ENCODE measurements around the gene FAM114A1.
"Not testable (repeated sequence)": the region's sequence is repeated elsewhere in the genome, so short reads cannot be mapped to it uniquely, and the experiment has no call there.

The FAM114A1 gene

DNA sequence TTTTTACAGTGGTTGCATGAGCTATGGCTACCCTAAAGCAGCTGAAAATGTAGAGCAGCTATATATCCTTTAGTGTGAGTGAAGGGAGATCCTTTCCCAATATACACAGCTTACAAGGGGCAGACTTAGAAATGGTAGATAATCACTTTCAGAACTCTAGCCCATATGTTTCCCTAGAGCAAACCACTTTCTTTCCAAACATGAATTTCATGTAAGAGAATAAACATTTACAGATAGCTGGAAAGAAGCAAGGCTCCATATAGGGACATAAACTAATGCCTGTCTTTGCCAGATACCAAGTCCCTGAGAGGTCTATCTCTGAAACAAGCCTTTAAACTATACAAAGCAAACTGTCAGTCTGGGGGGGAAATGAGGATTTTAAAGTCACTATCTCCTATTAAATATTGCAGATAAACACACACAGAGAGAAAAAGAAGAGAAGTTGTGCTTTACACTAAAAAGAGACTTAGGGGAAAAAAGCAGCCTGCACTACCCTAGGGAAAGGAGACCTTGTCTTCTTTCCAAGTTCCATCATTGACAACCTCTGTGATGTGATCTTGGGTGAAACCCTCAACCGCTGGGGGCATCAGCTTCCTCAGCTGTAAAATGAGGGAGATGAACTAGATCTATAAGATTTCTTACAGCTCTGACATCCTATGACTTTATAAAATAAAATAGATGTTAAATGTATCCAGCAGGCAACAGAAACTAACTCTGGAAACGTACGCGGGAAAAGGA, 91.0 kb downstream of the FAM114A1 start:
- TF ChIP-seq, protein P1, sequence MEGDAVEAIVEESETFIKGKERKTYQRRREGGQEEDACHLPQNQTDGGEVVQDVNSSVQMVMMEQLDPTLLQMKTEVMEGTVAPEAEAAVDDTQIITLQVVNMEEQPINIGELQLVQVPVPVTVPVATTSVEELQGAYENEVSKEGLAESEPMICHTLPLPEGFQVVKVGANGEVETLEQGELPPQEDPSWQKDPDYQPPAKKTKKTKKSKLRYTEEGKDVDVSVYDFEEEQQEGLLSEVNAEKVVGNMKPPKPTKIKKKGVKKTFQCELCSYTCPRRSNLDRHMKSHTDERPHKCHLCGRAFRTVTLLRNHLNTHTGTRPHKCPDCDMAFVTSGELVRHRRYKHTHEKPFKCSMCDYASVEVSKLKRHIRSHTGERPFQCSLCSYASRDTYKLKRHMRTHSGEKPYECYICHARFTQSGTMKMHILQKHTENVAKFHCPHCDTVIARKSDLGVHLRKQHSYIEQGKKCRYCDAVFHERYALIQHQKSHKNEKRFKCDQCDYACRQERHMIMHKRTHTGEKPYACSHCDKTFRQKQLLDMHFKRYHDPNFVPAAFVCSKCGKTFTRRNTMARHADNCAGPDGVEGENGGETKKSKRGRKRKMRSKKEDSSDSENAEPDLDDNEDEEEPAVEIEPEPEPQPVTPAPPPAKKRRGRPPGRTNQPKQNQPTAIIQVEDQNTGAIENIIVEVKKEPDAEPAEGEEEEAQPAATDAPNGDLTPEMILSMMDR (IDR thresholded peaks at IDR 0.05; ENCODE audit: extremely low read depth, insufficient read depth, missing control alignments): no peak
- no peak for DNase-seq (ENCODE audit: low spot score)
- in situ Hi-C loops (cut with MboI; ENCODE audit: low pct_unique_long_range_greater_than_20kb, low sequenced_read_pairs, unreplicated experiment): no loop called here

DNA sequence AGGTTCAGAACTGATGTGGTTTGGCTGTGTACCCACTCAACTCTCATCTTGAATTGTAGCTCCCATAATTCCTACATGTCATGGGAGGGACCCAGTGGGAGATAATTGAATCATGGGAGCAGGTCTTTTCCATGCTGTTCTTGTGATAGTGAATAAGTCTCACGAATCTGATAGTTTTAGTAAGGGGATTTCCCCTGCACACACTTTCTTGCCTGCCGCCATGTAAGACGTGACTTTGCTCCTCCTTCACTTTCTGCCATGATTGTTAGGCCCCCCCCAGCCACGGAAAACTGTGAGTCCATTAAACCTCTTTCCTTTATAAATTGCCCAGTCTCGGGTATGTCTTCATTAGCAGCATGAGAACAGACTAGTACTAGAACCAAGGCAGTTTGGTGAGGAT, 91.6 kb downstream of the FAM114A1 start:
- DNase-seq (ENCODE audit: low spot score); in situ Hi-C loops (cut with MboI; ENCODE audit: low pct_unique_long_range_greater_than_20kb, low sequenced_read_pairs, unreplicated experiment): not testable (repeated sequence)

GRCh38 chr4:38964942-38965775, 97.6 kb downstream of the FAM114A1 start:
- TF ChIP-seq, protein P1 (IDR thresholded peaks at IDR 0.05; ENCODE audit: extremely low read depth, insufficient read depth, missing control alignments): no peak
- in situ Hi-C loops (cut with MboI; ENCODE audit: low pct_unique_long_range_greater_than_20kb, low sequenced_read_pairs, unreplicated experiment): no loop called here
- no peak for DNase-seq (ENCODE audit: low spot score)

- in situ Hi-C loops (cut with MboI; ENCODE audit: low pct_unique_long_range_greater_than_20kb, low sequenced_read_pairs, unreplicated experiment): no loop called here
- TF ChIP-seq, protein P1 (IDR thresholded peaks at IDR 0.05; ENCODE audit: extremely low read depth, insufficient read depth, missing control alignments): no peak
- DNase-seq (ENCODE audit: low spot score): no peak
Observed at GRCh38 chr4:38965866-38966265, 98.3 kb downstream of the FAM114A1 start.

GRCh38 chr4:38967260-38968095, 99.9 kb downstream of the FAM114A1 start:
- TF ChIP-seq, protein P1 (IDR thresholded peaks at IDR 0.05; ENCODE audit: extremely low read depth, insufficient read depth, missing control alignments): no peak
- no peak for DNase-seq (ENCODE audit: low spot score)
- in situ Hi-C loops (cut with MboI; ENCODE audit: low pct_unique_long_range_greater_than_20kb, low sequenced_read_pairs, unreplicated experiment): no loop called here

- in situ Hi-C loops (cut with MboI; ENCODE audit: low pct_unique_long_range_greater_than_20kb, low sequenced_read_pairs, unreplicated experiment): no loop called here
- TF ChIP-seq, protein P1 (IDR thresholded peaks at IDR 0.05; ENCODE audit: extremely low read depth, insufficient read depth, missing control alignments): no peak
- DNase-seq (ENCODE audit: low spot score): no peak
Observed at GRCh38 chr4:38968668-38969067, 101.1 kb downstream of the FAM114A1 start.

Measured in GM13977 (cell line).